ENCODE measurements around the gene DCST1.

DCST1 gene

DNA sequence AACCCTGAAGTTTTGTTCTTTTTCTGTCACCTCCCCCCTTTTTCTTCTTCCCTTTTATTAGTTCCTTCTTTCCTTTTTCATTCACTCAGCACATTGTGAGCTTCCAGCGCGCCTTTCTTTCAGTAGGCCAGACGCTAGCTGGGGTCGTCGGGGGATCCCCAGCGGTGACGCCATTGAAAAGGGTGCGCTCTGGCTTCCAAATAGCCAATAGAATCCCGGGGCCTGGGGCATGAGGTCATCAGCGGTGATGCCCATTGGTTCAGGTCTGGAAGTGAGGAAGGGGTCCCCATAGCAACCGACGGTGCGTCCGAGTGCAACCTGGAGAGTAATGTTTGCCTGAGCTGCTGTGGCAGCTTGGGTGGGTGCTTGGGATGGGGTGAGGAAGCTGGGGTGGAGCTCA, 38.1 kb downstream of the DCST1 start:
- TF ChIP-seq, protein P1, sequence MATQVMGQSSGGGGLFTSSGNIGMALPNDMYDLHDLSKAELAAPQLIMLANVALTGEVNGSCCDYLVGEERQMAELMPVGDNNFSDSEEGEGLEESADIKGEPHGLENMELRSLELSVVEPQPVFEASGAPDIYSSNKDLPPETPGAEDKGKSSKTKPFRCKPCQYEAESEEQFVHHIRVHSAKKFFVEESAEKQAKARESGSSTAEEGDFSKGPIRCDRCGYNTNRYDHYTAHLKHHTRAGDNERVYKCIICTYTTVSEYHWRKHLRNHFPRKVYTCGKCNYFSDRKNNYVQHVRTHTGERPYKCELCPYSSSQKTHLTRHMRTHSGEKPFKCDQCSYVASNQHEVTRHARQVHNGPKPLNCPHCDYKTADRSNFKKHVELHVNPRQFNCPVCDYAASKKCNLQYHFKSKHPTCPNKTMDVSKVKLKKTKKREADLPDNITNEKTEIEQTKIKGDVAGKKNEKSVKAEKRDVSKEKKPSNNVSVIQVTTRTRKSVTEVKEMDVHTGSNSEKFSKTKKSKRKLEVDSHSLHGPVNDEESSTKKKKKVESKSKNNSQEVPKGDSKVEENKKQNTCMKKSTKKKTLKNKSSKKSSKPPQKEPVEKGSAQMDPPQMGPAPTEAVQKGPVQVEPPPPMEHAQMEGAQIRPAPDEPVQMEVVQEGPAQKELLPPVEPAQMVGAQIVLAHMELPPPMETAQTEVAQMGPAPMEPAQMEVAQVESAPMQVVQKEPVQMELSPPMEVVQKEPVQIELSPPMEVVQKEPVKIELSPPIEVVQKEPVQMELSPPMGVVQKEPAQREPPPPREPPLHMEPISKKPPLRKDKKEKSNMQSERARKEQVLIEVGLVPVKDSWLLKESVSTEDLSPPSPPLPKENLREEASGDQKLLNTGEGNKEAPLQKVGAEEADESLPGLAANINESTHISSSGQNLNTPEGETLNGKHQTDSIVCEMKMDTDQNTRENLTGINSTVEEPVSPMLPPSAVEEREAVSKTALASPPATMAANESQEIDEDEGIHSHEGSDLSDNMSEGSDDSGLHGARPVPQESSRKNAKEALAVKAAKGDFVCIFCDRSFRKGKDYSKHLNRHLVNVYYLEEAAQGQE (IDR thresholded peaks at IDR 0.05; ENCODE audit: insufficient read depth in 1 of 2, low read depth in 2 of 2, low read length in 2 of 2): no peak
- TF ChIP-seq POLR2AphosphoS5 (IDR thresholded peaks at IDR 0.05; ENCODE audit: low read depth, low read length): no peak
- TF ChIP-seq TAF1 (IDR thresholded peaks at IDR 0.05; ENCODE audit: borderline replicate concordance, insufficient read depth, low read length): no peak
- TF ChIP-seq FOXP2 (optimal IDR thresholded peaks at IDR 0.05; ENCODE audit: borderline replicate concordance, extremely low read depth, extremely low read length, insufficient read depth): no peak
- no peak for TF ChIP-seq SIN3A (IDR thresholded peaks at IDR 0.05; ENCODE audit: borderline replicate concordance, insufficient read depth, low read length)

DNA sequence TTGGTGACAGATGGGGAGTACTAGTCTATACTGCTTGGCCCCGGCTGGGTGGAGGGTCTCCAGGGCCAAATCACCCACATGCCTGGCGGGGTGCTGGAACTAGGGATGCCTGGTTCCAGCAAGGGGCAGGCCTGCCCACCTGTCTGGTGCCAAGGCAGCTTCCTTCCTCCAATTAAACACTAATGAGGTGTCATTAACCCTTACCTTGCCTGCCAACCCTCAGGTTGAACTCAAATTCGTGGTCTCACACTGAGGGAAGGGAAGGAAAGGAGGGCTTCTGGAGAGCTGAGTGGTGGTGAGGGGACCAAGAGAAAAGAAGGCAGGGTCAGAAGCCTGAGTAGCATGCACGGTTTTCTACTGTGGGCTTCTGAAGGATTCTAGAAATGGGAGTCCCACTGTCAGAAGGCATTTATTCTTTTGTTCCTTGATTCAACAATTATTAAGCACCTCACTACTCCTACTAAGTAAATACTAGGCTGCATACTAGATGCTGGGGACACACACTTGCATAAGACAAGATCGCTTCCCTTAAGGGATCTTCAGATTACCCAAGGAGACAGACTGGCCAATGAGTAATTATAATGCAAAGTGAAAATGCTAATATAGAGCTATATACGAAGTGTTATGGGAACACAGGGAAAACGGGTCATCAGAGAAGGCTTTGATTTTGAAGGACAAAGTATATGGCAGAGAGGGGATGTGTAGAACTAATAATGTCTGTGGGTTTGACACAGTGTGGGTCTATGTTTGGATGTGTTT, 39.1 kb downstream of the DCST1 start:
- no peak for TF ChIP-seq POLR2AphosphoS5 (IDR thresholded peaks at IDR 0.05; ENCODE audit: low read depth, low read length)

DNA sequence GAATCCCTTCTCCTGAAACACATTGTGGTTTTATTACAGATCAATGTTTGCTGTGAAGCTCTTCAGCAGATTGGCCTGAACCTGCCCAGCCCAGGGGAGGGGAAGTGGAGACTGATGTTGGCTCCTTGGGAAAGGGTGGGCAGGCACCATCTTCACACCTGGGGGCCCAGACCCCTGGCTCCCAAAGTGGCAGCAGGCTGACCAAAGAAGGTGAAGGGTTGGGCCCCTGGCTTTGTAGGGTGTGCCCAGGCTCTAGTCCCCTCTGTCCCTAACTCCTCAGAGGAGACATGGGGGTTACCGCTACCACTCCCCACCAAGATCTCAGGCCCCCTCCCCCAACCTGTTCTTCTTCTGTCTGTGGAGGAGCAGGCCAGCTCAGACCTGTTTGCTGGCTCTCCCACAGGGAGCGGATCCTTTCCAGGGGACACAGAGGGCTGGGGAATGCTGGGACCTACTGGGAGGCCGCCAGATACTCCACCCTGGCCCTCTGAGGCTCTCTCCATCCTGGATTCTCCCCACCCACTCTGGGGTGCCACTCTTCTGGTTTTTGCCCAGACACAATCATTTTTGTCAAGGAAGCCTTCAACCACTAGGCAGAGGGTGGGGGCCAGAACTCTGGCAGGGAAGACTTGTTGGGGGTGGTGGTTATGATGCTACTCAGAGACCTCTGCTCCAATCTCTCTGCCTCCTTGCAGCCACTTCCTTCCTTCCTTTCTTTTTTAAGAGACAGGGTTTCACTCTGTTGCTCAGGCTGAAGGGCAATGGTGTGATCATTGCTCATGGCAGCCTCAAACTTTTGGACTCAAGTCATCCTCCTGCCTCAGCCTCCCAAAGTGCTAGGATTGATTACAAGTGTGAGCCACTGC, 40.0 kb downstream of the DCST1 start:
- no peak for TF ChIP-seq FOXP2 (optimal IDR thresholded peaks at IDR 0.05; ENCODE audit: borderline replicate concordance, extremely low read depth, extremely low read length, insufficient read depth)
- no peak for TF ChIP-seq TAF1 (IDR thresholded peaks at IDR 0.05; ENCODE audit: borderline replicate concordance, insufficient read depth, low read length)
- no peak for TF ChIP-seq POLR2AphosphoS5 (IDR thresholded peaks at IDR 0.05; ENCODE audit: low read depth, low read length)
- TF ChIP-seq, protein P1 (IDR thresholded peaks at IDR 0.05; ENCODE audit: insufficient read depth in 1 of 2, low read depth in 2 of 2, low read length in 2 of 2): no peak
- no peak for TF ChIP-seq SIN3A (IDR thresholded peaks at IDR 0.05; ENCODE audit: borderline replicate concordance, insufficient read depth, low read length)

DNA sequence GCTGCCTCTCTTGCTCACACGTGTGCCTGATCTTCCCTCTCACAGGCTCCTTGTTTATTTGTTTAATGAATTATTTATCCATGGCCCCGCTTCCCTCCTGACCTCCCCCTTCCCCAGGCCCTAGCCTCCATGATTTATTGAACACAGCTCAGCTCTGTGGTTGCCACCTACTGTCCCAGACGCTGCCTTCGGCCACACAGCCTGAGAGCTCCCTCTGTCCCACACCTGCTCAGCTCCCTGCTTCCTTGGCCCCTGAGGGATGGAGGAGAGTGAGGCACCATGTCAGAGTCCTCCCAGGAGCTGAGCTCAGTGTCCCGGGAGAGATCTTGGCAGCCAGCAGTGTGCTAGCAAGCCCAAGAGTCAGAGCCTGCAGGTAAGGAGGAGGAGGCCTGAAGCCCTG, 41.9 kb downstream of the DCST1 start:
- TF ChIP-seq FOXP2 (optimal IDR thresholded peaks at IDR 0.05; ENCODE audit: borderline replicate concordance, extremely low read depth, extremely low read length, insufficient read depth) (no peak), SIN3A (IDR thresholded peaks at IDR 0.05; ENCODE audit: borderline replicate concordance, insufficient read depth, low read length) (no peak), TAF1 (IDR thresholded peaks at IDR 0.05; ENCODE audit: borderline replicate concordance, insufficient read depth, low read length) (no peak), POLR2AphosphoS5 (IDR thresholded peaks at IDR 0.05; ENCODE audit: low read depth, low read length) (no peak)
- TF ChIP-seq, protein P1 (IDR thresholded peaks at IDR 0.05; ENCODE audit: insufficient read depth in 1 of 2, low read depth in 2 of 2, low read length in 2 of 2): no peak

DNA sequence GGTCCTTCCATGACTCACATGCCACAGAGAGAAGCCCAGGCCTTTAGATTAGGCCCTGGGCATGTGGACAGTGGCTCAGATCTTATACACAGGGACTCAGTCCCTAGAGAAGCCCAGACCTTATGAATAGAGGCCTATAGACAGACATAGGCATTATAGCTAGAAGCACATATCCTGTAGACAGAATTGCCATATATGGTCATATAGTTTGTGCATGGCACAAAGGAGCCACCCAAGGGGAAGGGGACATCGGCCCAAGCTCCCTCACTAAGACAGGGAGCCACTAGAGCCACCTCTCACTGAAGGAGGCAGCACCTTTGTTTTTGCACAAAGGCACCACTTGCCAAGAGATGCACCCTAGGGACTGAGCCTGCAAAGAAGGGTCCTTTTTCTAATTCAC, 42.7 kb downstream of the DCST1 start:
- TF ChIP-seq, protein P1 (IDR thresholded peaks at IDR 0.05; ENCODE audit: insufficient read depth in 1 of 2, low read depth in 2 of 2, low read length in 2 of 2): no peak
- TF ChIP-seq SIN3A (IDR thresholded peaks at IDR 0.05; ENCODE audit: borderline replicate concordance, insufficient read depth, low read length) (no peak), FOXP2 (optimal IDR thresholded peaks at IDR 0.05; ENCODE audit: borderline replicate concordance, extremely low read depth, extremely low read length, insufficient read depth) (no peak), TAF1 (IDR thresholded peaks at IDR 0.05; ENCODE audit: borderline replicate concordance, insufficient read depth, low read length) (no peak), POLR2AphosphoS5 (IDR thresholded peaks at IDR 0.05; ENCODE audit: low read depth, low read length) (no peak)

Data from PFSK-1 (cell line).